ENCODE results near the gene F11R. TPM values are rescaled to one million over a fixed set of nuclear protein-coding genes. Genes with fewer than 3 reads are reported as not detected.
A peak's percentile ranks its signal among the peaks of the same experiment; 100 is the strongest.

The F11R gene
- total RNA-seq (100 to 1,000 TPM; 142 to 164 TPM), polyA plus RNA-seq (ENCODE audit: insufficient read length in 6 of 6) (100 to 1,000 TPM in 2 of 6 donors, 10 to 100 TPM in 4; 76.9 to 107 (median 94.6) TPM)
- long read RNA-seq, donor 1, partial matches to known transcripts, result 33 of 33 reads
- long read RNA-seq, donor 1, other reads (novel, unspliced or antisense), result 0 of 33 reads
- long read RNA-seq, donor 2, result 0 reads
- long read RNA-seq, donor 3, partial matches to known transcripts, result 9 of 9 reads
- long read RNA-seq, donor 3, other reads (novel, unspliced or antisense), result 0 of 9 reads
- long read RNA-seq, donor 4, partial matches to known transcripts, result 0 of 13 reads
- long read RNA-seq, donor 4, other reads (novel, unspliced or antisense), result 13 of 13 reads
- long read RNA-seq, donor 5, result 0 reads
- long read RNA-seq, donor 6, partial matches to known transcripts, result 0 of 21 reads
- long read RNA-seq, donor 6, other reads (novel, unspliced or antisense), result 21 of 21 reads
- long read RNA-seq, donor 7, partial matches to known transcripts, result 0 of 6 reads
- long read RNA-seq, donor 7, other reads (novel, unspliced or antisense), result 6 of 6 reads
- long read RNA-seq, donor 8, partial matches to known transcripts, result 0 of 23 reads
- long read RNA-seq, donor 8, other reads (novel, unspliced or antisense), result 23 of 23 reads
- long read RNA-seq, donor 9, result 0 reads
- long read RNA-seq, donor 10, partial matches to known transcripts, result 0 of 9 reads
- long read RNA-seq, donor 10, other reads (novel, unspliced or antisense), result 9 of 9 reads
- long read RNA-seq, donor 11, result 0 reads
- long read RNA-seq, donor 12, partial matches to known transcripts, result 0 of 17 reads
- long read RNA-seq, donor 12, other reads (novel, unspliced or antisense), result 17 of 17 reads

GRCh38 chr1:161020509-161021164 is at the start of gene F11R:
F11R (minus strand) TSS chr1:161021152; CDS start chr1:161021073, 79 bp downstream.
- Histone ChIP-seq H3K9me3 (no peaks in the 10 kb centered on the region), H3K4me1 (peaks cover 8 to 48% of the 10 kb centered on the region in 2 donors), H3K27me3 (no peaks in the 10 kb centered on the region), H3K27ac (peak within 1 kb of the TSS; percentile 83 to 93), H3K36me3 (no peaks in the 10 kb centered on the region), H3K4me3 (peak within 1 kb of the TSS; percentile 77 to 93)
- DNase-seq, result peak in 3 of 4 donors; percentile 57 to 82 (median 58)
- ATAC-seq, result peak; percentile 58
- intact Hi-C loops (cut with DNase I), result no loop called here
- peak in 1 of 2 donors; percentile 29 for TF ChIP-seq CTCF (IDR thresholded peaks at IDR 0.05)

- peak within 1 kb of the TSS; percentile 21 to 64 for H3K4me3 ChIP-seq
- TF ChIP-seq CTCF (IDR thresholded peaks at IDR 0.05), result no peak
- peak in 2 of 4 donors; percentile 86 to 95 for DNase-seq
Measured at GRCh38 chr1:161069731-161070270, 48.8 kb upstream of the F11R start, which contains the start of gene ARHGAP30. ARHGAP30 (minus strand) TSS chr1:161069891; CDS start chr1:161069624, 267 bp downstream.

GRCh38 chr1:161069241-161069640 is 48.3 kb upstream of the F11R start:
- Histone ChIP-seq H3K4me3 (peak overlapping the region; percentile 21 to 64), H3K36me3 (no peaks in the 10 kb centered on the region), H3K27ac (peak overlapping the region; percentile 81 to 98), H3K27me3 (no peaks in the 10 kb centered on the region), H3K4me1 (peaks cover 0 to 55% of the 10 kb centered on the region in 2 donors), H3K9me3 (no peaks in the 10 kb centered on the region)
- no peak for TF ChIP-seq CTCF (IDR thresholded peaks at IDR 0.05)
- no peak for ATAC-seq
- no peak for DNase-seq
- intact Hi-C loops (cut with DNase I), result no loop called here

More at GRCh38 chr1:161069731-161070270, 48.8 kb upstream of the F11R start, which contains the start of gene ARHGAP30:
- no peaks in the 10 kb centered on the region for H3K9me3 ChIP-seq
- H3K36me3 ChIP-seq, result no peaks in the 10 kb centered on the region
- H3K27ac ChIP-seq, result peak within 1 kb of the TSS; percentile 81 to 98
- ATAC-seq, result peak; percentile 70
- H3K4me1 ChIP-seq, result peaks cover 0 to 55% of the 10 kb centered on the region in 2 donors
- H3K27me3 ChIP-seq, result no peaks in the 10 kb centered on the region
- intact Hi-C loops (cut with DNase I), result no loop called here

GRCh38 chr1:161068306-161069234 is 47.6 kb upstream of the F11R start:
- Histone ChIP-seq H3K36me3 (no peaks in the 10 kb centered on the region), H3K27ac (peak overlapping the region; percentile 81 to 98), H3K27me3 (no peaks in the 10 kb centered on the region), H3K4me3 (peak overlapping the region; percentile 21 to 64), H3K4me1 (peaks cover 0 to 55% of the 10 kb centered on the region in 2 donors), H3K9me3 (no peaks in the 10 kb centered on the region)
- no peak for TF ChIP-seq CTCF (IDR thresholded peaks at IDR 0.05)
- intact Hi-C loops (cut with DNase I), result no loop called here
- DNase-seq (peak in 2 of 4 donors; percentile 84 to 91), ATAC-seq (peak; percentile 83)

All from left lung (tissue), 14 donors.